Measurements from ENCODE around the gene TRAPPC2.

TRAPPC2 gene

DNA sequence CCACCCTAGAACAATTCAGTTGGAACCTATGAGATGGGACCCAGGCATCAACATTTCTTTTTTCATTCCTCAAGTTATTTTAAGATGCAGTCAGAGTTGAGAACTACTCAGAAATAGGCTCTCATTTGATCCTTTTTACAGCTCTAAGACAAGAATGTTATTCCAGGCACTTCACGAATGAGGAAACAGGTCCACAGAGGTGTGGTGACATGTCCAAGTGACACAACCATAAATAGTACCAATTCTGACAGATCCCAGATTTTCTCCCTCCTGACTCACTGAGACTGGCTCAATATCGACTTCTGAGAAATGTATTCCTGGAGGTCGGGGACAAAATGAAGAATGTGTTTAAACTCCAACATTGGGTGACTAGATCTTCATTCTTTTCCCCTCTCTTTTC lies 70.4 kb downstream of the TRAPPC2 start:
- DNase-seq = no peak

GRCh38 chrX:13662355-13662791 lies 72.0 kb downstream of the TRAPPC2 start:
- DNase-seq = no peak
